Endothelial cell (in vitro differentiated cells): Measurements from ENCODE around the gene FOXA3. TPM values are rescaled to one million over a fixed set of nuclear protein-coding genes. Genes with fewer than 3 reads are reported as not detected.

ENCODE experiments used
- DNase-seq: peaks from one replicate; pipeline ENCODE4 v3.0.0; 2021; ENCODE audit warnings: low spot score
- H3K27ac Mint-ChIP-seq: one replicate; pipeline ENCODE4 v1.8.0; 2021; ENCODE audit warnings: mixed read lengths, inconsistent platforms; ENCODE audit not compliant: unreplicated experiment
- H3K27me3 Mint-ChIP-seq: one replicate; pipeline ENCODE4 v1.8.0; 2021; ENCODE audit warnings: mild to moderate bottlenecking, moderate library complexity, mixed read lengths, inconsistent platforms; ENCODE audit not compliant: unreplicated experiment
- H3K36me3 Mint-ChIP-seq: one replicate; pipeline ENCODE4 v1.8.0; 2021; ENCODE audit warnings: mild to moderate bottlenecking, low read depth, mixed read lengths, inconsistent platforms; ENCODE audit not compliant: unreplicated experiment
- H3K4me1 Mint-ChIP-seq: one replicate; pipeline ENCODE4 v1.8.0; 2021; ENCODE audit warnings: mild to moderate bottlenecking, mixed read lengths, inconsistent platforms; ENCODE audit not compliant: unreplicated experiment
- H3K4me3 Mint-ChIP-seq: one replicate; pipeline ENCODE4 v1.8.0; 2021; ENCODE audit warnings: mild to moderate bottlenecking, mixed read lengths, inconsistent platforms; ENCODE audit not compliant: unreplicated experiment
- H3K9me3 Mint-ChIP-seq: one replicate; pipeline ENCODE4 v1.8.0; 2021; ENCODE audit warnings: mixed read lengths, inconsistent platforms; ENCODE audit not compliant: unreplicated experiment
- CTCF ChIP-seq: fragments of 200-600 bp; sonication (generic); IDR thresholded peaks from one replicate; pipeline ENCODE4 v1.5.0; 2021; ENCODE audit warnings: antibody characterized with exemption; ENCODE audit not compliant: unreplicated experiment
- total RNA-seq: library from RNA; stranded (reverse); fragmentation: NEBNext Ultra II Directional; extraction: Animal tissue kit (Norgen Biotek cat#: 25700); gene quantifications from one replicate; pipeline ENCODE4 v1.2.1, GENCODE V29; 2021; ENCODE audit not compliant: unreplicated experiment

The FOXA3 gene
- total RNA-seq, 1 donor from 2014 or later, result 1.1 TPM

DNA sequence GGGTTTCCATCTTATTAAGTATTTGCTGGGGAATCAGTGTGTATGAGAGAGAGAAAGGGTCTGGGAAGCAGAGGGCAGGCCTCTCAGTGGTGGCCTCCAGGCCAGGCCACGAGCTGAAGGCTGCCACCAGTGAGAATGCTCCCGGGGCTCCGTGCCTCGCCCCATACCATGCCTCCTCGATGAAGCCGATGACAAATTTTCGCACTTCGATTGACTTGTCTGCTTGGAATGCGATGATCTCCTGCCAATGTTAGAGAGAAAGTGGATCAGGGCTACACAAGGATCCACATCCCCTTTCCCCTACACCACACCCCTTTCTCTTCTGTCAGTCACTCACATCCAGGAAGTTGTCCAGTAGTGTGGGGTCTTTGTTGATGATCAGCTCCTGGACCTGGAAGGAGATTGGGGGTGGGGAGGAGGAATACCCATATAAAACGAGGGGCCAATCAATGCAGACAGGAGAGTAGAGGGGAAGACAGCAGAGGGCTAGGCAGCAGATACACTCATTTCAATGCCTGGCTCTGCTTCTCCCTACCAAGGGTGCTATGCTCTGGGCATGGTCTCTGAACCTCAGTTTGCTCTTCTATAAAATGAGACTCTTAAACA lies 11.9 kb upstream of the FOXA3 start:
- Mint-ChIP-seq H3K27ac (no peak overlapping the region), H3K27me3 (peaks cover 4% of the 10 kb centered on the region), H3K4me3 (peak overlapping the region; percentile 49), H3K4me1 (peaks cover 3% of the 10 kb centered on the region), H3K36me3 (peaks cover 35% of the 10 kb centered on the region), H3K9me3 (no peaks in the 10 kb centered on the region)
- TF ChIP-seq CTCF, result no peak
- no peak for DNase-seq

GRCh38 chr19:45852983-45853382 lies 11.1 kb upstream of the FOXA3 start:
- no peak for TF ChIP-seq CTCF
- no peak for DNase-seq
- no peaks in the 10 kb centered on the region for H3K9me3 Mint-ChIP-seq
- H3K27me3 Mint-ChIP-seq, result peaks cover 5% of the 10 kb centered on the region
- H3K27ac Mint-ChIP-seq, result no peak overlapping the region
- H3K4me3 Mint-ChIP-seq, result no peak overlapping the region
- H3K36me3 Mint-ChIP-seq, result peaks cover 29% of the 10 kb centered on the region
- H3K4me1 Mint-ChIP-seq, result peaks cover 3% of the 10 kb centered on the region

- no peak for DNase-seq
- Mint-ChIP-seq H3K4me1 (peaks cover 3% of the 10 kb centered on the region), H3K27ac (no peak overlapping the region), H3K27me3 (peaks cover 5% of the 10 kb centered on the region), H3K4me3 (peak overlapping the region; percentile 31), H3K9me3 (no peaks in the 10 kb centered on the region), H3K36me3 (peaks cover 30% of the 10 kb centered on the region)
- TF ChIP-seq CTCF, result no peak
Observed at GRCh38 chr19:45854167-45854778, 9.9 kb upstream of the FOXA3 start.

DNA sequence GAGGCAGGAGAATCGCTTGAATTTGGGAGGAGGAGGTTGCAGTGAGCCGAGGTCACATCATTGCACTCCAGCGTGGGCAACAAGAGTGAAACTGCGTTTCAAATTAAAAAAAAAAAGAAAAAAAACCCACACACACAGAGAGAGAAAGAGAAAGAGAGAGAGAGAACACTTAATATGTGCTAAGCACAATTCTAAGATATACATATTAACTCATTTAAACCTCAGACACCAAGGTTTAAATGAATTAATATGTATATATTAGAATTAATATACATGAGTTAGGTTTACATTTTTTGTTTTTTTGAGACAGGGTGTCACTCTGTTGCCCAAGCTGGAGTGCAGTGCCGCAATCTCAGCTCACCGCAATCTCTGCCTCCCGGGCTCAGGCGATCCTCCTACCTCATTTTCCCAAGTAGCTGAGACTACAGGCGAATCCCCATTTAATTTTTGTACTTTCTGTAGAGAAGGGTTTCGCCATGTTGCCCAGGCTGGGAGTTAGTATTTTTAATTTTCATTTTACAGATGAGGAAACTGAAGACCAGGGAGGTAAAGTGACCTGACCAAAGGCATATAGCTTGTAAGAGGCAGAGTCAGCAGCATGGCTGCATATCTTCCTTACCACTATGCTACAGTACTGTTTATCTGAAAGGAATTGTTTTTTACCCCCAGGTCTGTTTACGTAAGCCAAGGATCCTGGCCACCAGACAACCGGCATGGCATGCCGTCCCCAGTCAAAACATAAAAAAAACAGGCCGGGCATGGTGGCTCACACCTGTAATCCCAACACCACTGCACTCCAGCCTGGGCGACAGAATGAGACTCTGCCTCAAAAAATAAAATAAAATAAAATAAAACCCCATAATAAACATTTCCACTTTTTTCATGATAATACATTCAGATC lies 3.5 kb upstream of the FOXA3 start:
- no peak overlapping the region for H3K27ac Mint-ChIP-seq
- H3K27me3 Mint-ChIP-seq, result peaks cover 7% of the 10 kb centered on the region
- no peak for DNase-seq
- H3K36me3 Mint-ChIP-seq, result peaks cover 16% of the 10 kb centered on the region
- TF ChIP-seq CTCF, result no peak
- H3K9me3 Mint-ChIP-seq, result no peaks in the 10 kb centered on the region
- peaks cover 14% of the 10 kb centered on the region for H3K4me1 Mint-ChIP-seq
- H3K4me3 Mint-ChIP-seq, result peak overlapping the region; percentile 34

DNA sequence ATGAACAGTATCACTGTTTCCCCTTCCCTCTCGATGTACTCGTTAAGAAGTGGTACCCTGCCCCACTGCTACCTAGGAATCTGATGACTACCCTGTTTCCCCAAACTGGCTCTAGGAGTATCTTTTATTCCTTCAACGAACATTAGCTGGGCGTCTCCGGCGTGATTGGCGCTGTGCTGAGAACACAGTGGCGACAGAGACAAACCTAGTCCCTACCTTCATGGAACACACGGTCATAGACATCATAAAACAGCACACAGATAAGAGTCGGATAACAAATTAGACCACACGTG lies 1.9 kb upstream of the FOXA3 start:
- TF ChIP-seq CTCF, result no peak
- Mint-ChIP-seq H3K4me3 (peak overlapping the region; percentile 97), H3K9me3 (no peaks in the 10 kb centered on the region), H3K27ac (peak overlapping the region; percentile 89), H3K4me1 (peaks cover 18% of the 10 kb centered on the region), H3K36me3 (peaks cover 16% of the 10 kb centered on the region), H3K27me3 (peaks cover 13% of the 10 kb centered on the region)
- no peak for DNase-seq
